ENCODE measurements around the gene ALPG. TPM values are rescaled to one million over a fixed set of nuclear protein-coding genes. Genes with fewer than 3 reads are reported as not detected.

ALPG gene
- total RNA-seq, 2 experiments from 2014 or later, result not detected

DNA sequence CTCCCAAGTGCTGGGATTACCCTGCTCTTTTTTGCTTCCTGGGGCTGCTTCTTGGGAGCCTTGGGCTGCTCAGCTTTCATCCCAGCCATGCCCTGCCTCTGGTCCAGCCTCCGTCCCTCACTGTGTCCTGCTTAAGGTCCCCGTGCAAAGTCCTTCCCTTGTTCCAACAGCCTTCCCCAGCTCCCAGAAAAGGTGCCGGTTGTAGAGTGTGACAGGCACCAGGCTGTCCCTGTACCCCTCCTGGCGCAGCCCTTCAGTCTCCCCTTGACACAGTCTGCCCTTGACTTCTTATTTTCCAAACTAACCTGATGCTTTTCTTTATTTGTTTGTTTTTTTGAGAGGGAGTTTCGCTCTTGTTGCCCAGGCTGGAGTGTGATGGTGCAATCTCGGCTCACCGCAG, 29.2 kb downstream of the ALPG start:
- no peaks in the 10 kb centered on the region for H3K9me3 Mint-ChIP-seq
- CTCF ChIA-PET, result interaction anchor here (1.2 kb wide), 1 partner anchor 21 kb away, joined by 4 read pairs; no protein-coding TSS in a partner anchor
- H3K4me3 Mint-ChIP-seq, result no peak overlapping the region
- no peaks in the 10 kb centered on the region for H3K36me3 Mint-ChIP-seq (ENCODE audit: low read depth)
- DNase-seq, result no peak
- POLR2A ChIA-PET, result no interaction called here
- H3K4me1 Mint-ChIP-seq (ENCODE audit: low read depth), result peaks cover 5% of the 10 kb centered on the region
- TF ChIP-seq, protein P1, sequence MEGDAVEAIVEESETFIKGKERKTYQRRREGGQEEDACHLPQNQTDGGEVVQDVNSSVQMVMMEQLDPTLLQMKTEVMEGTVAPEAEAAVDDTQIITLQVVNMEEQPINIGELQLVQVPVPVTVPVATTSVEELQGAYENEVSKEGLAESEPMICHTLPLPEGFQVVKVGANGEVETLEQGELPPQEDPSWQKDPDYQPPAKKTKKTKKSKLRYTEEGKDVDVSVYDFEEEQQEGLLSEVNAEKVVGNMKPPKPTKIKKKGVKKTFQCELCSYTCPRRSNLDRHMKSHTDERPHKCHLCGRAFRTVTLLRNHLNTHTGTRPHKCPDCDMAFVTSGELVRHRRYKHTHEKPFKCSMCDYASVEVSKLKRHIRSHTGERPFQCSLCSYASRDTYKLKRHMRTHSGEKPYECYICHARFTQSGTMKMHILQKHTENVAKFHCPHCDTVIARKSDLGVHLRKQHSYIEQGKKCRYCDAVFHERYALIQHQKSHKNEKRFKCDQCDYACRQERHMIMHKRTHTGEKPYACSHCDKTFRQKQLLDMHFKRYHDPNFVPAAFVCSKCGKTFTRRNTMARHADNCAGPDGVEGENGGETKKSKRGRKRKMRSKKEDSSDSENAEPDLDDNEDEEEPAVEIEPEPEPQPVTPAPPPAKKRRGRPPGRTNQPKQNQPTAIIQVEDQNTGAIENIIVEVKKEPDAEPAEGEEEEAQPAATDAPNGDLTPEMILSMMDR (IDR thresholded peaks at IDR 0.05), result no peak
- intact Hi-C loops (cut with micrococcal nuclease), result no loop called here
- H3K27ac Mint-ChIP-seq, result no peak overlapping the region
- no peak for ATAC-seq
- peaks cover 1% of the 10 kb centered on the region for H3K27me3 Mint-ChIP-seq

GRCh38 chr2:232436381-232437194, 29.9 kb downstream of the ALPG start:
- TF ChIP-seq, protein P1 (IDR thresholded peaks at IDR 0.05), result no peak
- Mint-ChIP-seq H3K27ac (no peak overlapping the region), H3K27me3 (peaks cover 1% of the 10 kb centered on the region), H3K9me3 (no peaks in the 10 kb centered on the region), H3K36me3 (ENCODE audit: low read depth) (no peaks in the 10 kb centered on the region), H3K4me1 (ENCODE audit: low read depth) (peaks cover 5% of the 10 kb centered on the region), H3K4me3 (no peak overlapping the region)
- POLR2A ChIA-PET, result no interaction called here
- intact Hi-C loops (cut with micrococcal nuclease), result no loop called here
- CTCF ChIA-PET, result interaction anchor here (1.1 to 1.2 kb wide), 4 partner anchors 11 to 536 kb away, joined by 3 to 5 read pairs (median 4); no protein-coding TSS in a partner anchor
- ATAC-seq (no peak), DNase-seq (no peak)

DNA sequence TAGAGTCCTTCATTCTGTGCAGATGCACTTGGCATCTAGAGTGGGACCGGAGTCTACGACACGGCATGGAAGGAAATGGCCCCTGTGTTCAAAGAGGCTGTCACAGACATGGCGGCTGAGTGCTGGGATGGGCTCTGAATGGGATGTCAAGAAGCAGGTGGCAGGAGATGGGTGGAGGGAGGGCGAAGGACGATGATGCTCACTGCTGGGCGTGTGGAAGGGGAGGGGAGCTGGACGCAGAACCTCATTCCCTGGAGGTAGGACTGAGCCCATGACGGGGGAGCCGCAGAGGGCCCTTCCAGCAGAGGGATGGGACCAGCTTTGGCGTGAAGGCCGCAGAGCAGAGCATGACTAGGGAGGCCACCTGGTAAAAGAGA, 30.5 kb downstream of the ALPG start:
- ATAC-seq, result no peak
- ChIA-PET CTCF (interaction anchor here (0.8 to 1.2 kb wide), 4 partner anchors 10 to 537 kb away, joined by 3 to 5 read pairs (median 3); no protein-coding TSS in a partner anchor), POLR2A (no interaction called here)
- TF ChIP-seq, protein P1 (IDR thresholded peaks at IDR 0.05), result no peak
- H3K27ac Mint-ChIP-seq, result no peak overlapping the region
- peaks cover 5% of the 10 kb centered on the region for H3K4me1 Mint-ChIP-seq (ENCODE audit: low read depth)
- intact Hi-C loops (cut with micrococcal nuclease), result no loop called here
- no peak overlapping the region for H3K4me3 Mint-ChIP-seq
- H3K36me3 Mint-ChIP-seq (ENCODE audit: low read depth), result no peaks in the 10 kb centered on the region
- no peaks in the 10 kb centered on the region for H3K9me3 Mint-ChIP-seq
- peaks cover 1% of the 10 kb centered on the region for H3K27me3 Mint-ChIP-seq
- no peak for DNase-seq

GRCh38 chr2:232438091-232438490, 31.4 kb downstream of the ALPG start:
- TF ChIP-seq, protein P1 (IDR thresholded peaks at IDR 0.05), result no peak
- Mint-ChIP-seq H3K36me3 (ENCODE audit: low read depth) (no peaks in the 10 kb centered on the region), H3K4me3 (no peak overlapping the region), H3K27ac (no peak overlapping the region), H3K4me1 (ENCODE audit: low read depth) (peaks cover 5% of the 10 kb centered on the region), H3K9me3 (no peaks in the 10 kb centered on the region), H3K27me3 (peaks cover 1% of the 10 kb centered on the region)
- intact Hi-C loops (cut with micrococcal nuclease), result no loop called here
- DNase-seq (no peak), ATAC-seq (no peak)
- POLR2A ChIA-PET, result interaction anchor here (0.6 kb wide), 1 partner anchor 107 kb away, joined by 3 read pairs; no protein-coding TSS in a partner anchor
- CTCF ChIA-PET, result interaction anchor here (0.6 to 1.2 kb wide), 4 partner anchors 9 to 679 kb away, joined by 3 to 5 read pairs (median 3); no protein-coding TSS in a partner anchor
